ENCODE data around the gene HOXC10. TPM values are rescaled to one million over a fixed set of nuclear protein-coding genes. Genes with fewer than 3 reads are reported as not detected.

Gene HOXC10
- total and polyA plus RNA-seq, 10 of the 15 experiments (the other 5 are each of a cell fraction or from before 2014, with no cell fraction given): 0.59 TPM; not detected in 9

- CTCF ChIA-PET: interaction anchor here (0.5 kb wide), 1 partner anchor 253 kb away, joined by 3 read pairs; no protein-coding TSS in a partner anchor
- WGBS (ENCODE audit: insufficient coverage, insufficient replicate concordance, low lambda C conversion rate, missing lambda C conversion rate): 14% methylated on average over 3 of the region's 3 CpGs
- no peaks in the 10 kb centered on the region; the same call in 1 of the 2 replicates for H3K4me1 ChIP-seq (ENCODE audit: control insufficient read depth, insufficient read depth, low read length)
- H3K4me2 ChIP-seq (ENCODE audit: control insufficient read depth, insufficient read depth): no peak overlapping the region
- no TSS peak for BruUV-seq (replicated peaks)
- intact Hi-C loops (cut with micrococcal nuclease; ENCODE audit: unreplicated experiment) (no loop called here), in situ Hi-C loops (cut with MboI) (no loop called here)
- H3K36me3 ChIP-seq (ENCODE audit: control insufficient read depth in 2 of 2, insufficient read depth in 2 of 2, low read length in 1 of 2): no peaks in the 10 kb centered on the region
- no peak overlapping the region for H2AFZ ChIP-seq (ENCODE audit: control insufficient read depth, low read depth, low read length)
- no peaks in the 10 kb centered on the region; the same call in 2 of the 3 replicates for H3K9me3 ChIP-seq (replicated peaks; ENCODE audit: control insufficient read depth, insufficient read depth, low read length)
- ATAC-seq (no peak), DNase-seq (ENCODE audit: low read depth, low spot score) (no peak), FAIRE-seq (no peak)
- SMC1A ChIA-PET (ENCODE audit: uncharacterized antibody, unreplicated experiment): no interaction called here
- H3K4me3 ChIP-seq: no peak overlapping the region
- RAD21 ChIA-PET (ENCODE audit: unreplicated experiment): no interaction called here
- no peak overlapping the region for H3K27ac ChIP-seq (ENCODE audit: control insufficient read depth, insufficient read depth)
- POLR2A ChIA-PET: no interaction called here
- H3K27me3 ChIP-seq (replicated peaks in 1 of 2; ENCODE audit: control insufficient read depth in 2 of 2, insufficient read depth in 2 of 2, low read length in 1 of 2): peaks cover 32 to 45% of the 10 kb centered on the region in 2 experiments
- no peak overlapping the region for H3K9ac ChIP-seq (ENCODE audit: control insufficient read depth, insufficient read depth, low read length)
- TF ChIP-seq EZH2 (IDR thresholded peaks at IDR 0.05; ENCODE audit: borderline replicate concordance, control insufficient read depth, low read depth, low read length): no peak
- no peak for TF ChIP-seq RAD21 (IDR thresholded peaks at IDR 0.05; ENCODE audit: insufficient read depth, low read depth, low read length)
- no peak for TF ChIP-seq SIN3A (IDR thresholded peaks at IDR 0.05; ENCODE audit: low read depth, low read length)
- TF ChIP-seq HSF1 (IDR thresholded peaks at IDR 0.05; ENCODE audit: low read depth, low read length): no peak
- TF ChIP-seq IRF4 (IDR thresholded peaks at IDR 0.05; ENCODE audit: low read depth, low read length): no peak
- TF ChIP-seq CBX5 (IDR thresholded peaks at IDR 0.05; ENCODE audit: low read depth): no peak
- TF ChIP-seq CHD1 (IDR thresholded peaks at IDR 0.05; ENCODE audit: low read depth, low read length): no peak
- no peak for TF ChIP-seq SPI1 (IDR thresholded peaks at IDR 0.05; ENCODE audit: borderline replicate concordance, insufficient read depth, low read depth, low read length)
- TF ChIP-seq FOXK2 (IDR thresholded peaks at IDR 0.05): no peak
- TF ChIP-seq TCF7 (IDR thresholded peaks at IDR 0.05; ENCODE audit: borderline replicate concordance): no peak
- no peak for TF ChIP-seq POLR2AphosphoS2 (IDR thresholded peaks at IDR 0.05; ENCODE audit: low read depth, low read length)
- TF ChIP-seq ZNF217 (IDR thresholded peaks at IDR 0.05): no peak
- TF ChIP-seq ZBTB33 (IDR thresholded peaks at IDR 0.05): no peak
- TF ChIP-seq MAX (IDR thresholded peaks at IDR 0.05; ENCODE audit: low read depth, low read length): no peak
- no peak for TF ChIP-seq USF1 (IDR thresholded peaks at IDR 0.05; ENCODE audit: borderline replicate concordance, extremely low read length, insufficient read depth, low read depth, low read length)
- TF ChIP-seq MYC (IDR thresholded peaks at IDR 0.05; ENCODE audit: insufficient read depth, insufficient read length, insufficient replicate concordance, low read length, severe bottlenecking): no peak
- no peak for TF ChIP-seq PAX5 (IDR thresholded peaks at IDR 0.05; ENCODE audit: borderline replicate concordance, low read depth, low read length)
- no peak for TF ChIP-seq NR2F1 (conservative IDR thresholded peaks at IDR 0.05)
- no peaks in the 10 kb centered on the region for H3K79me2 ChIP-seq (ENCODE audit: control insufficient read depth, insufficient read depth, low read length)
- no peaks in the 10 kb centered on the region; the same call in 1 of the 2 replicates for H4K20me1 ChIP-seq (ENCODE audit: control insufficient read depth, insufficient read depth)
These were observed 13.8 kb upstream of the HOXC10 start for GRCh38 chr12:53971129-53971528.
